K562 (cell line): ENCODE measurements around the gene SHC1. TPM values are rescaled to one million over a fixed set of nuclear protein-coding genes. Genes with fewer than 3 reads are reported as not detected.

Source experiments
- ARNT ChIP-seq, 2 experiments: fragments of 450-650 bp; IDR thresholded peaks; 2 replicates each; pipeline ENCODE4 v1.6.1; 2016; ENCODE audit warnings: mild to moderate bottlenecking in 1 of 2
- ASH1L ChIP-seq: fragments of 450-650 bp; IDR thresholded peaks from 2 replicates; pipeline ENCODE4 v1.6.1; 2018; ENCODE audit warnings: borderline replicate concordance, mild to moderate bottlenecking, low read depth; ENCODE audit not compliant: partially characterized antibody
- C11orf30 ChIP-seq: fragments of 450-650 bp; IDR thresholded peaks from 2 replicates; pipeline ENCODE4 v1.6.1; 2016; ENCODE audit warnings: low read depth, mild to moderate bottlenecking
- CCAR2 ChIP-seq: fragments of 200-400 bp; formaldehyde crosslinking; IDR thresholded peaks from 2 replicates; pipeline ENCODE4 v1.6.1; 2017; ENCODE audit warnings: mild to moderate bottlenecking, low read depth, low read length
- DMBX1 ChIP-seq: fragments of 250-450 bp; sonication (Bioruptor Pico); IDR thresholded peaks from 2 replicates; pipeline ENCODE4 v1.8.0; 2022; ENCODE audit warnings: inconsistent platforms, mild to moderate bottlenecking, moderate library complexity, borderline replicate concordance
- ETS1 ChIP-seq: conservative IDR thresholded peaks from 2 replicates; pipeline ENCODE4 v1.6.1; 2011; ENCODE audit warnings: low read depth, mild to moderate bottlenecking, low read length; ENCODE audit not compliant: control insufficient read depth
- GABPB1 ChIP-seq: sonication (generic); formaldehyde crosslinking; IDR thresholded peaks from 2 replicates; pipeline ENCODE4 v1.8.0; 2022; ENCODE audit warnings: mild to moderate bottlenecking, missing genetic modification reagents
- GTF2F1 ChIP-seq: IDR thresholded peaks from 2 replicates; pipeline ENCODE4 v1.6.1; 2011; ENCODE audit warnings: low read depth, low read length, improper control_type of control experiment
- HIVEP1 ChIP-seq: fragments of 250-450 bp; sonication (Bioruptor Pico); IDR thresholded peaks from 2 replicates; pipeline ENCODE4 v1.4.0; 2020; ENCODE audit warnings: mild to moderate bottlenecking
- JUNB ChIP-seq: fragments of 450-650 bp; formaldehyde crosslinking; conservative IDR thresholded peaks from 2 replicates; pipeline ENCODE4 v1.4.0; 2020; ENCODE audit warnings: mild to moderate bottlenecking
- KDM5B ChIP-seq: fragments of 200-600 bp; sonication (generic); IDR thresholded peaks from 2 replicates; pipeline ENCODE4 v1.6.1; 2012; ENCODE audit warnings: low read depth, mild to moderate bottlenecking, moderate library complexity, low read length, control low read depth, inconsistent platforms; ENCODE audit not compliant: insufficient replicate concordance
- MEF2D ChIP-seq: conservative IDR thresholded peaks from 2 replicates; pipeline ENCODE4 v1.6.1; 2016; ENCODE audit warnings: low read depth, missing genetic modification characterization, missing compliant biosample characterization
- MTA1 ChIP-seq: fragments of 450-650 bp; IDR thresholded peaks from 2 replicates; pipeline ENCODE4 v1.6.1; 2017; ENCODE audit warnings: borderline replicate concordance
- NELFE ChIP-seq: IDR thresholded peaks from 2 replicates; pipeline ENCODE4 v1.6.1; 2011; ENCODE audit warnings: mild to moderate bottlenecking; ENCODE audit not compliant: insufficient read depth, insufficient read length
- NFXL1 ChIP-seq: fragments of 450-650 bp; formaldehyde crosslinking; IDR thresholded peaks from 2 replicates; pipeline ENCODE4 v1.4.0; 2021; ENCODE audit warnings: mild to moderate bottlenecking
- POLR2A ChIP-seq: fragments of 450-650 bp; conservative IDR thresholded peaks from 2 replicates; pipeline ENCODE4 v1.6.1; 2016
- POLR2B ChIP-seq: fragments of 450-650 bp; IDR thresholded peaks from 2 replicates; pipeline ENCODE4 v1.6.1; 2018; ENCODE audit warnings: low read depth; ENCODE audit not compliant: partially characterized antibody
- PRMT5 ChIP-seq: sonication (generic); formaldehyde crosslinking; IDR thresholded peaks from 2 replicates; pipeline ENCODE4 v1.5.0; 2020; ENCODE audit warnings: missing genetic modification reagents
- TGIF2 ChIP-seq: sonication (generic); formaldehyde crosslinking; IDR thresholded peaks from 2 replicates; pipeline ENCODE4 v1.8.1; 2022; ENCODE audit warnings: mild to moderate bottlenecking, missing genetic modification reagents, moderate library complexity
- ZFP1 ChIP-seq: fragments of 450-650 bp; formaldehyde crosslinking; IDR thresholded peaks from 2 replicates; pipeline ENCODE4 v1.4.0; 2020; ENCODE audit warnings: mild to moderate bottlenecking, mixed read lengths
- ZKSCAN1 ChIP-seq: fragments of 150-350 bp; IDR thresholded peaks from 2 replicates; pipeline ENCODE4 v1.6.1; 2016; ENCODE audit warnings: low read depth, low read length
- ZNF146 ChIP-seq: IDR thresholded peaks from one replicate; pipeline ENCODE4 v1.6.1; 2018; ENCODE audit warnings: missing compliant biosample characterization; ENCODE audit not compliant: unreplicated experiment
- ZNF354B ChIP-seq: fragments of 250-450 bp; sonication (Bioruptor Pico); IDR thresholded peaks from 2 replicates; pipeline ENCODE4 v1.4.0; 2020
- ZNF41 ChIP-seq: fragments of 250-450 bp; sonication (Bioruptor Pico); conservative IDR thresholded peaks from 2 replicates; pipeline ENCODE4 v1.4.0; 2020; ENCODE audit warnings: mild to moderate bottlenecking
- ZNF583 ChIP-seq: fragments of 250-450 bp; sonication (Bioruptor Pico); IDR thresholded peaks from 2 replicates; pipeline ENCODE4 v1.4.0; 2020
- ZNF589 ChIP-seq: fragments of 200-800 bp; sonication (Bioruptor generic); IDR thresholded peaks from 2 replicates; pipeline ENCODE4 v1.6.1; 2016; ENCODE audit warnings: low read depth, missing genetic modification characterization, missing compliant biosample characterization
- polyA plus RNA-seq, 8 experiments: library from polyadenylated mRNA; depleted of rRNA in 4 of 8; stranded (reverse) in 5 of 8; unstranded in 3 of 8; fragments of >200 nt; fragmentation: Nextera tagmentation in 2 of 8; fragmentation: Illumina TruSeq in 1 of 8; extraction: Ambion mirVana in 2 of 8; extraction: Trizol in 1 of 8; gene quantifications; 2 replicates each; pipeline versions ENCODE4 v1.2.1 to v1.2.3, GENCODE V29; 2011 to 2014; ENCODE audit warnings: inconsistent platforms in 1 of 8, missing spikeins in 1 of 8
- total RNA-seq, 7 experiments: library from RNA; depleted of rRNA in 6 of 7; stranded (reverse); fragments of >200 nt in 6 of 7; fragmentation: Illumina TruSeq in 2 of 7; extraction: Trizol in 2 of 7; gene quantifications; 2 replicates each; pipeline versions ENCODE4 v1.2.1 to v1.2.3, GENCODE V29; 2011 to 2021; ENCODE audit warnings: low replicate concordance in 1 of 7
- TF ChIP-seq, protein P1 (sequence below): fragments of 450-650 bp; IDR thresholded peaks from 2 replicates; pipeline ENCODE4 v1.6.1; 2017; ENCODE audit warnings: antibody characterized with exemption
- TF ChIP-seq, protein P2 (sequence below): sonication (generic); formaldehyde crosslinking; IDR thresholded peaks from 2 replicates; pipeline ENCODE4 v1.5.0; 2020; ENCODE audit warnings: missing genetic modification reagents

Gene SHC1
- total and polyA plus RNA-seq, 9 of the 15 experiments (the other 6 are each of a cell fraction or from before 2014, with no cell fraction given): 4.1 to 113 (median 51.9) TPM

GRCh38 chr1:154999571-155000410 is 29.2 kb upstream of the SHC1 start (continued):
- TF ChIP-seq KDM5B (peak; percentile 76), ETS1 (no peak), PRMT5 (no peak), ZFP1 (CRISPR knock-in tag) (no peak), C11orf30 (peak; percentile 48; the same call in 1 of the 2 replicates), ZNF583 (no peak), HIVEP1 (CRISPR knock-in tag) (no peak), GTF2F1 (no peak), JUNB (CRISPR knock-in tag) (no peak), MEF2D (tag) (no peak), ARNT (IDR thresholded peaks at IDR 0.05) (no peak), ZNF354B (CRISPR knock-in tag) (no peak), NFXL1 (no peak), ZKSCAN1 (no peak), MTA1 (no peak; the same call in 1 of the 2 replicates), NELFE (no peak), TGIF2 (CRISPR knock-in tag) (peak; percentile 18; the same call in 1 of the 2 replicates), CCAR2 (no peak), POLR2A (peak; percentile 74), POLR2B (peak; percentile 58), DMBX1 (CRISPR knock-in tag) (peak; percentile 53; the same call in 1 of the 2 replicates), ZNF41 (CRISPR knock-in tag) (no peak), ZNF146 (CRISPR knock-in tag) (no peak), ASH1L (no peak), ZNF589 (CRISPR knock-in tag) (no peak; the same call in 1 of the 2 replicates), GABPB1 (CRISPR knock-in tag) (peak; percentile 5; the same call in 1 of the 2 replicates)
- TF ChIP-seq, protein P1, sequence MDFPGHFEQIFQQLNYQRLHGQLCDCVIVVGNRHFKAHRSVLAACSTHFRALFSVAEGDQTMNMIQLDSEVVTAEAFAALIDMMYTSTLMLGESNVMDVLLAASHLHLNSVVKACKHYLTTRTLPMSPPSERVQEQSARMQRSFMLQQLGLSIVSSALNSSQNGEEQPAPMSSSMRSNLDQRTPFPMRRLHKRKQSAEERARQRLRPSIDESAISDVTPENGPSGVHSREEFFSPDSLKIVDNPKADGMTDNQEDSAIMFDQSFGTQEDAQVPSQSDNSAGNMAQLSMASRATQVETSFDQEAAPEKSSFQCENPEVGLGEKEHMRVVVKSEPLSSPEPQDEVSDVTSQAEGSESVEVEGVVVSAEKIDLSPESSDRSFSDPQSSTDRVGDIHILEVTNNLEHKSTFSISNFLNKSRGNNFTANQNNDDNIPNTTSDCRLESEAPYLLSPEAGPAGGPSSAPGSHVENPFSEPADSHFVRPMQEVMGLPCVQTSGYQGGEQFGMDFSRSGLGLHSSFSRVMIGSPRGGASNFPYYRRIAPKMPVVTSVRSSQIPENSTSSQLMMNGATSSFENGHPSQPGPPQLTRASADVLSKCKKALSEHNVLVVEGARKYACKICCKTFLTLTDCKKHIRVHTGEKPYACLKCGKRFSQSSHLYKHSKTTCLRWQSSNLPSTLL: no peak
- TF ChIP-seq, protein P2, sequence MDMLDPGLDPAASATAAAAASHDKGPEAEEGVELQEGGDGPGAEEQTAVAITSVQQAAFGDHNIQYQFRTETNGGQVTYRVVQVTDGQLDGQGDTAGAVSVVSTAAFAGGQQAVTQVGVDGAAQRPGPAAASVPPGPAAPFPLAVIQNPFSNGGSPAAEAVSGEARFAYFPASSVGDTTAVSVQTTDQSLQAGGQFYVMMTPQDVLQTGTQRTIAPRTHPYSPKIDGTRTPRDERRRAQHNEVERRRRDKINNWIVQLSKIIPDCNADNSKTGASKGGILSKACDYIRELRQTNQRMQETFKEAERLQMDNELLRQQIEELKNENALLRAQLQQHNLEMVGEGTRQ (CRISPR knock-in tag): no peak; the same call in 1 of the 2 replicates
